Activated CD8-positive, alpha-beta memory T cell treated with anti-CD3 and anti-CD28 coated beads for 4 hours (primary cell): ENCODE results near the gene CENPB.
A peak's percentile ranks its signal among the peaks of the same experiment; 100 is the strongest.

Experiments
- DNase-seq, 2 donors: peaks; one replicate each; pipeline ENCODE4 v3.0.0-alpha.2; 2020; ENCODE audit warnings: low read depth in 2 of 2

Gene CENPB

DNA sequence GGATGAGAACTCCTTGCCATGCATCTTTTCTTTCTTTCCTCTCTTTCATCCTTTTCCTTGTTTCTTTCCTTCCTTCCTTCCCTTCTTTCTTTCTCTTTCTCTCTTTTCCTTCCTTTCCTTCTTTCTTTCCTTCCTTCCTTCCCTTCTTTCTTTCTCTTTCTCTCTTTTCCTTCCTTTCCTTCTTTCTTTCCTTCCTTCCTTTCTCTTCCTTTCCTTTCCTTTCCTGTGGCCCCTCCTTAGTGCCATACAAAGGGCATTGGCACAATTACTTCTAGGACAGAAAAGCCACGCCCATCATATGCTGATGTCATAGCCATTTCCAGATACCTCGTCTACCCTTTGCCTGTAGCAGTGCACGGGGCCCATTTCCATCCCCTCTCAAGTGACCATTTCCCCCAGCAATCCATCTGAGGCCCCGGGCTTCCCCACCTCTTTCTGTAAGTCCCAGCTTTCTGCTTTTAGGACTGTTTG is 2.2 kb upstream of the CENPB start:
- DNase-seq: no peak

DNA sequence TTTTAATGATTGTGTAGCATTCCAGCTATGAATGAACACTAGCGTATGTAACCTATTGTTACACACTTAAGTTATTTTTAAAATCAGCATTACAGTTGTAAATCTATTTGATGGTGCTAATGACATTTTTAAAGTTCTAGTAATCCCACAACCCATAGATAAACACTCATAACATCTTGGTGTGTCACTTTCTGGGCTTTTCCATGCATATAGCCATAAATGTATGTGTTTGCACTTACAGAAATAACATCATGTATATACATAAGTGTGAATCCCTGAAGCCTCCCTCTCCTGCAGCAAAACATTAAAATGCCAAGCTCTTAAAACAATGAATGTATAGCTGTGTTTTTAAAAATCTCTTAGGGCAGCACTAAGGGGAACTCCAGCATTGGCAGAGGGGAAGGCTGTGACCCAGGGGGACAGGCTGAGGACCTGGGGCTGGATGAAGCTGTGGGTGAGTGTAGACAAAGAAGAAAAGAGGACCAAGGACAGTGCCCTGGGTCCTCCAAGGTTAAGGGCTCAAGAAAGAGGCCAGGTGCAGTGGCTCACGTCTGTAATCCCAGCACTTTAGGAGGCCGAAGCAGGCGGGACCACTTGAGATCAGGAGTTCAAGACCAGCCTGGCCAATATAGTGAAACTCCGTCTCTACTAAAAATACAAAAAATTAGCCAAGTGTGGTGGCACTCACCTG is 929 bp upstream of the CENPB start:
- DNase-seq: no peak

DNA sequence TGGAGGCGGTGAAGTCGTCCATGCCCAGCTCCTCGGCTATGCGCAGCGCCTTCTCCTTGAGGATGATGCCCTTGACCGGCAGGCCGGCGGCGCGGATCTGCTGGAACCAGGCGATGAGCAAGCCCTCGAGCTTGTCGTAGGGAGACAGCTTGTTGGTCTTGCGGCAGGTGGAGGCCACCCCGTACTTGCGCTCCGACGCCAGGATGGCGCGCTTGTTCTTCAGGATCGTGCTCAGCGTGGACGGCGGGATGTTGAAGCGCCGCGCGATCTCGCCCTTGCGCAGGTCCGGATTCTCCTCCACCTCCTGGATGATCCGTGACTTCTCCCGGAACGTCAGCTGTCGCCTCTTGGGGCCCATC is 435 bp downstream of the CENPB start:
- no peak for DNase-seq

DNA sequence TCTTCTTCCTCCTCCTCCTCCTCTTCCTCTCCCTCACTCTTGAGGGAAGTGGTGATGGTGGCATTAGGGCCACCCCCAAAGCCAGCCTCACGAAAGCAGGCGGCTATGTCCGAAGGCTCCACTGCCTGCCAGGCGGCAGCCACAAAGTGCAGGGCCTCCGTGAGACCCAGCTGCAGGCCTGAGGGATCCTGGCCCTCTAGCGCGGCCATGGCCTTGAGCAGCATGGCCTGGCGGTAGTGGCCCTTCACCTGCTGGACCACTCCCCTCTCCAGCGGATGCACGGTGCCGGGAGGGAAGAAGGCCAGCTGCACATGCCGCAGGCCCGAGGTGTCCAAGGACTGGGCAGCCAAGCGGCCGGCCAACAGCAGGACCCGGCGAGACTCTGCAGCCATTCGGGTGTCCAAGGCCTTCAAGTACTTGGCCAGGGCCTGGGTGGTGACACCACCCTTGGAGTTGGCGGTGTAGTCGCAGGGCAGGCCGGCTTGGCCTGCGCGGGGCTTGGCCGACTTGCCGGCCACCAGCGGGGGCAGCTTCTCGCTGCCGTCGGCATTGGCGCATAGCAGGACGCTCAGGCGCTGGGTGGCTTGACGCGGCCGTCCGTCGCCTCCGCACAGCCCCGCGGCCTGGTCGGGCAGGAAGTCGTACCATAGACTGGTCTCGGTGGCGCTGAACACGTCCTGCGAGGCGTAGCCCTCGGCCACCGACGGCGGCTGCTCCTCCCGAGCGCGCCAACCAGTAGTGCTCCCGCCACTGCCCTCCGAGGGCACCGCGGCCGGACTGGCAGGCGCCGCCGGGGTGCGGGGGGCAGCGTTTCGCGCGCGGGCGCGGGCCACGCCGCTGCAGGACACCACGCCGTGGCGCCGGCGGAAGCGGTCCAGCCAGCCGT is 1.1 kb downstream of the CENPB start:
- DNase-seq: no peak

DNA sequence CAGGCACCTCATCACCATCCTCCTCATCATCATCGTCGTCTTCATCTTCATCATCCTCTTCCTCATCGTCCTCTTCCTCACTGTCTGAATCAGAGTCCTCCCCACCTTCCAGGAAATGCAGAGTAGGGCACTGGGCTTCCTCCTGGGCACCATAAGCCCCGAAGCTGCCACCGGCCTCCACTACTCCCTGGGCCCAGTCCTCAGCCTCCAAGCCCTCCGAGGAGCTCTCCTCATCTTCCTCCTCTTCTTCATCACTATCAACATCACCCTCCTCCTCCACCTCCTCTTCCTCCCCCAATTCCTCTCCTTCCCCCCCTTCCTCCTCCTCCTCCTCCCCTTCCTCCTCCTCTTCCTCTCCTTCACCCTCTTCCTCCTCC is 1.7 kb downstream of the CENPB start:
- no peak for DNase-seq

DNA sequence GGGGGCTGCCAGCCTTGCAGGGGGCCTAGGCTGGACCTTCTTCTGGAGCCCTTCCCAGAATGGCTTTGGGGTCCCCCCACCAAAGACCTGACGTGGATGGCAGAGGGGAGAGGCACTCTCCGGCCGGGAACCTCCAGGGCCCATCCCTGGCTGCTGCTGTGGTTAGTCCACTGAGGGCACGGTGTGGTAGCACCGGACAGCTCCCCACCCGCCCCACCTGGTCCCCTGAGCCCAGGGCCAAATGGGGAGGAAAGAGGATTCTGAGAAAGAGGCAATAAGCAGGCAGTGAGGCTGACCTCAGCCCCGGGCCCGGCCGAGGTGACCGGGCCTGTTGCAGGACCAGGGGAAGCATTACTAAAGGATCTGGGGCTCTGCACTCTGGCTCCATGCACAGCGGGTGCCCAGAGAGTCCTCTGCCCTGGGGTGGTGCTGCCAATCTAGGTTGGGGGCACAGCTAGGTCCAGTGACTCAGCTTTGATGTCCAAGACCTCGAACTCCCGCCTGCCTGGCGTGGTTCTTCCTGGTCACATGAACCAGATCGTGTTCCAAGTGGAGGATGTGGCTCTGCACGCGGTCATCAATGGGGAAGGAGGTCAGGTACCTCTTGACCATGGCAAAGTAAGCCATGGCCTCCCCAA is 2.2 kb downstream of the CENPB start:
- no peak for DNase-seq

DNA sequence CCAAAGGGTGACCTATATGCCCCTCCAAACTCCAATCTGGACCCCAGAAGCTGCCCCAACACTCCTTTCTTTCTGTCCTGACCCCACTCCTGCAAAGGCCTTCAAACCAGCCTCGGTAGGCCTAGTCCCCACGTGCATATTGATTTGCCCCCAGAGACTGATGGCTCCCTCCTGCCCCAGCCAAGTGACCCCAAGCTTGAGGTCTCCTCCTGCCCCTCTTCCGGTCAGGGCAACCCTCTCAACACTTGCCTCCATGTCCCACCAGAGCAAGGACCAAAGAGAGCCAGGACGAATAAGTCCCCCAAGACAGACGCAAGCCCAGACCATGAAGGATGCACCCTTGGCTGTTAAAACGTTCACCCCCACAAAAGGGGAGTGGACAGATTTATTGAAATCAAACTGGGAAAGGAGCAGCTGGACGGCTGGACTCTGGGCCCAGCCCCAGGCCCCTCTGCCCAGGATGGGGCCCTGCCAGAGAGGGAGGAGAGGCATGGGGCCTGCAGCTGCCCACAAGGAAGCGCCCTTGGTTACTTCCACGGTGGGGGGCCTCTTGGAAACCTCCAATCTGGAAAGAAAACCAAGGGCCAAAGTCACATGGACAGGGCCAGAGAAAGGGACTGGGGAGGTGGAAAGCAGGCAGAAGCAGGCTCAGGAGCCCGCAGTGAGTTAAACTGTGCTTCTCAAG is 2.9 kb downstream of the CENPB start:
- no peak for DNase-seq

DNA sequence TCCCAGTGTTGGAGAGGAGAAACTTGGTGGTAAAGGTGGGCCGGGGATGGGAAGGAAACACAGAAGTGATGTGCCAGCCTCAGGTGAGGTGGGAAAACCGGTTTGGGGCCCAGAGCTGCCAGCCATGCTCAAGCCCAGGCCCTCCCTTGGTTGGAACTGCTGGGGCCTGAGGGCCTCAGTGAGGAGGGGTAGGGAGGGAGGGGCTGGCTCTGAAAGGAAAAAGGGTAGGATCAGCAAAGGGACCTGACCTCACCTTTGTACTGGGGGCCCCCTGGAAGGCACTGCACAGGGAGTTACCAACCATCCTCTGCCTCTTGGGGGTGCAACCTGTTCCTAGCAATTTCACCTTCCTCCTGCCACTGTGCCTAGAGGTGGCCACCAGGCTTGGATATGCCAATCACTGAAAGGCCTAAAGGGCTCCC is 3.5 kb downstream of the CENPB start:
- DNase-seq: no peak

DNA sequence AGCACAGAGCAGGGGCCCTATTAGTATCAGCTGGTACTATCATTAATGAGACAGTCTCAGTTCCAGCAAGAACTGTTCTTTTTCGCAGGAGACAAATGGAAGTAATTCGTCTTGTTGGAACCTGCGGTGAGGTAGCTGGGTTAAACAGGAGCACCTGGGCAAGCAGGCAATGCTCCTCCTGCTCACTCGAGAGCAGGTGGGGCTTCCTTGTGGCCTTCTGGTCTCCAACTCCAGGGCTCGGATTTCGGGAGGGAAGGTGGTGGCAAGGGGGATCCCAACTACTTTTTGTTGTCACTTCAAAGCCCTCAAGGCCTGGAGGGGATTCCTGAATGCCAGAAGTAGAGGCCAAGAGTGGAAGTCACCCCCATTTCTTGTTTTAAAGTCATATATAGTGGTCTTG is 3.9 kb downstream of the CENPB start:
- DNase-seq: no peak

DNA sequence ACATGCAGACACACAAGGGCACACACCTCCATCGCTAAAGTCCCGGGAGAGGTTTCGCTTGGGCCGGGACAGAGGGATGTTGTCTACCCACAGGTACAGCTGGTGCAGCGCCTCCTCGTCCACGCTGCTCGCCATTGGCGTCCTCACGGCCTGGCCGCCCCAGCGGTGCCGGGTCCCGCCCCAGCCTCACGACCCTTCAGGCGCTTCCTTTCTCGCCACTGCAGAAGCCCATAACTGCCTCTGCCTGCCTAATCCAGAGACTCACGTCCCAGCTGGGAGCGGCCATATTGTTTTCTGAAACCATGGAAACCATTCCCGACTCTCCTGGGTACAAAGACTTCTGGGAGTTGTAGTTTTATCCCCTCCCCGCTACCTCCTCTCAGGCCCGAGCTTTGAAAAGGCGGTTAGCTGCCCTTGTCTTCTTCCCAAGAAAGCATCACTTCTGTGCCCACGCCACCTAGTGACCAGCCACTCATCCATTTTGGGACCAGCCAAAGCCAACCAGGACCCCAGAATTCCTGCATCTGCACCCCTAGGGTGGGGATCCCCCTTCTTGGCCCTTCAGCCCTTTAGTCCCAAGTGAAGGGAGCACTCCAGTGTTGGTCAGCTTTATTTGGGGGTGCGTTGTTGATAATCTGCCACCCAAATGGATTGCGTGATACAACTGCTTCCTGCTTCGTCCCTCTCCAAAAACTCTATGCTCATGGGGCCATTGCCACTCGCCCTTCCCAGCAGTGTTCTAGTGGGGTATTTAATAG is 5.2 kb downstream of the CENPB start, which contains the start of gene SPEF1:
Gene SPEF1, minus strand, starts transcription at position 296 of the 758 bp plus-strand sequence. Its CDS starts 161 bp downstream, at position 135.
- DNase-seq: no peak

DNA sequence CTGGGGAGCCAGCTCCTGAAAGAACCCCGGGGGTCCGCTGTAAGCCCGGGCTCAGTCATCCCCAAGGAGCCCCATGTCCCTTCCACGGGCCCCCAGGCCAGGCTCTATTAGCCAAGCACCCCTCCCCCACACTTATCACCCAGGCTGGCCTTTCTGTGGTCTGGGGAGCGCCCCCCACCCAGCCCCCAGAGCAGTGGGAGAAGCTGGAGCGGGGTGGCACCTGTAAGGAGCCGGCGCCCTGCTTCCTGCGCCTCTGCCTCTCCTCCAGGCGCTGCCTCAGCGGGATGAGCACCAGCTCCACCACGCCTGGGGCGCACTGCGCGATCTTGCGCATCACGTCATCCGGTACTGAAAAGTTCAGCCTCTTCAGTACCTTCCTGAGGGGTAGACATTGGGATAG is 7.6 kb downstream of the CENPB start:
- no peak for DNase-seq

DNA sequence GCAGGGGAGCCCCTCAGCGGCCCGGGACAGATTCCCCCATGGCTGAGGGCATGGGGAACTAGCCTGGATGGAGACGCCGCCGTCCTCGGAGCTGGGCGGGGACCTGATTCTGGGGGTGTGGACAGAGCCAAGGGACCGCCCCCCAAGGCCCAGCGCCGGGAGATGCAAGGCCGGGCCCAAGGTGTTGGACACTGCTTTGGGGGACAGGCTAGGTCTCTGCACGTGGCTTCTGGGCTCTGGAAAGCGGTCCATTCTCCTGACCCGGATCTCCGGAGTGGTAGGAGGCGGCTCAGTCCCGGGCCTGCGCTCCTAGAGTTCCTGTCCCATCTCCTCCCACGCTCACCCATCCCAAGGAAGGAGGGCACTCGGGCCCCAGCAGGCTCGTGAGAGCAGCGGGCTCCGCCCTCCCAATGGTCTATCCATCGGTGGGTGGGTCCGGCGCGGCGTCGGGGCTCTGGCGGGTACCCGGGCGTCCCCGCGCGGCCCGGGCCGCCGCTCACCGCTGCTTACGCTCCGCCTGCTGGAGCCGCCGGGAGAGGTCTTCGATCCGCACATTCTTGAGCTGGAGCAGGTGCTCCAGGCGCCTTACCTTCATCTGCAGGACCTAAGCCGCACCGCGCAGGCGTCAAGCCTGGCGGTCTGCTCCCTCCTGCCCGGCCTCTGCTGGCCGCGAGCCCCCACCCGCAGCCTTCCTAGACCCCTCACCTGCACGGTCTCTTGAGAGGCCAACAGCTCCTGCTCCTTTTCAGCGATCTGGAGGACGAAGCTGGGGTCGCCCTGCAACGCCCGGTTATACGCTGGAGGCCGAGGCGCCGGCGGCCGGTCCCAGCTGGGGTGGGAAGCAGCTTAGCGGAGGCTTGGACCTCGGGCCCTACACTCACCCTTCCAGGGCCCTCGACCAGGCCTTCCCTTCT is 8.6 kb downstream of the CENPB start:
- no peak for DNase-seq

DNA sequence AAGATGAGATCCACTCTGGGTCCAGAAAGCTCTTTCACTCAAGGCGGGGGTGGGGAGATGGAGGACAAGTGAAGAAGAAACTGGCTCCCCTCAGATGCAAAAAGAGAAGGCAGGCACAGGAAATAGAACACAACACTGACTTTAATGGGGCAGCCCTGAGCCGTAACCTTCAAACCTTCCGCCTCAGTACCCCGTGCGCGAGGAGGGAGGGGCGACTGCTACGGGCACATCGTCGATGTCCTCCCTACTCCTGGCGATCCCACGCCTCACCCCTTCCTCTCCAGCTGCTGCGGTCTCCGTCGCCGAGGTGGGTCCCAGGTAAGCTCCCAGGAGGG is 9.2 kb downstream of the CENPB start:
- no peak for DNase-seq

DNA sequence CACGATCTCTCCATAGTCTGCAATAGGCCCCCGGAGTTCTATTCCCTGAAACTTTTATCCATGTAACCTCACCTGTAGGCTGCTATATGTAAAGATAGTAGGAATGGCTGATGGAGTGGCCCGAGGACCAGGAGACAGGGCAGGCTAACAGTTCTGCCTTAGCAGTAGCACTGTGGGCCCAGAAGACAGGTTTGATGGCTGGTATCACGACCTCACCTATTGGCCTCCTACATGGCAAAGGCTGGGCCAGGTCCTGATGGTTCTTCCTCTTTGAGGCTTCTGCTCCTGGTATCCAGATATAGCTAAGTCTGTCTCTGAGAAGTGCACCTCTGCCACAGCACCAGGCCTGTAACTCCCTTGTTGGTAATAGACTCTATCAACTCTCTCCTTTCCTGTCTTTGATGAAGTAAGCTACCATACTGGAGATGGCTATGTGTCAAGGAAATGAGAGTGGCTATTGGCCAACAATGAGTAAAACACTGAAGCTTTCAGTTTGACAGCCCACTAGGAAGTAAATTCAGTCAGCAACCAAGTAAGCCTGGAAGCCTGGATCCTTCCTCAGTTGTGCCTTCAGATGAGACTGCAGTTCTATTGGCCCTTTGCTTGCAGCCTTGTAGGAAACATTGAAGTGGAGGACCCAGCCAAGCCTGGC is 11.0 kb downstream of the CENPB start:
- DNase-seq: no peak

DNA sequence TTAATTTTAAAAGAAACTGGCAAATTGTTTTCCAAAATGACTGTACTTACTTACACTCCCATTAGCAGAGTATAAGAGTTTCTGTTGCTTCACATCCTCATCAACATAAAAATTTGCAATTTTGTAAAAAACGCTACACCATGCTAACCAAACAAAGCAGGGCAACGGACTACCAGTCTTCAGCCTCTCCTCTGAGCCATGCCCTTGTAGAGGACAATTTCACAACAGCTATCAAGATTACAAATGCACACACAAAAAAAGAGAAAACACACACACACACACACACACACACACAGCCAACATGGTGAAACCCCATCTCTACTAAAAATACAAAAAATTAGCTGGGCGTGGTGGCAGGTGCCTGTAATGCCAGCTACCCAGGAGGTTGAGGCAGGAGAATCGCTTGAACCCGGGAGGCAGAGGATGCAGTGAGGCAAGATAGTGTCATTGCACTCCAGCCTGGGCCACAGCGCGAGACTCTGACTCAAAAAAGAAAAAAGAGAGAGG is 14.9 kb downstream of the CENPB start:
- no peak for DNase-seq

DNA sequence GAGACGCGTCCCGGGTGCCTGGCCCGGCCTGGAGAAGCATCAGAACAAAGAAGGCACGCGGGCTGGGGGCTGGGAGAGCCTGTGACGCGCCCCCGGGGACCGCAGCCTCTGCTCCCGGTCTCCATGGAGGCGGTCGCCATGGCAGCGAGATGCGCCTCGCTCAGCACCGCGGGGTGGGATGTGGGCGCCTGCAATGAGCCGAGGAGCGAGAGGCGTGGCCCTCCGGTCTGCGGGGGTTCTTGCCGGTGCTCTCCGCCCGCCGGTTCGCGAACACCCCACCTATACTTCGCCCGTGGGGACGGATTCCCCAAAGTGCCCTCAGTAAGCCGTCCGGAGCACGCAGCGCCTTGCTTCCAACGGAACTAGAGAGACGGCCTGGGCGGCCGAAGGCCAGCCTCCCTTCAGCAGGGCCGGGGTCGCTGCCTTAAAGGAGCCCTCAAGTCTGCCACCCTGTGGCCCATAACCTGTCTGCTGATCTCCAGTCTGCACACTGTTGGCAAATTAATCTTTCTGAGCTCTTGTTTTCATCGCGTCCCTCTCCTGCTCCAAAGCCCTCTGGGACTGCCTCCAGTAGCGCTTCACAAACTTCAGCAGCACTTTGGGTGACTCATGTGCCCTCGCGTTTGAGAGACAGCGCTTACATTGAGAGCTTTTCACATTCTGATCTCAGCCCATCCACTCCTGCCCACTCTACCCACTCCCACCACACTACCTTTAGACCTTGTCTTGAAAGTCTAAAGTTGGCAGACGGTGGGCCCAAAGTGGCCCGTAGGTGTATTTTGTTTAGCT is 18.0 kb downstream of the CENPB start:
- peak; percentile 60 to 77 for DNase-seq

DNA sequence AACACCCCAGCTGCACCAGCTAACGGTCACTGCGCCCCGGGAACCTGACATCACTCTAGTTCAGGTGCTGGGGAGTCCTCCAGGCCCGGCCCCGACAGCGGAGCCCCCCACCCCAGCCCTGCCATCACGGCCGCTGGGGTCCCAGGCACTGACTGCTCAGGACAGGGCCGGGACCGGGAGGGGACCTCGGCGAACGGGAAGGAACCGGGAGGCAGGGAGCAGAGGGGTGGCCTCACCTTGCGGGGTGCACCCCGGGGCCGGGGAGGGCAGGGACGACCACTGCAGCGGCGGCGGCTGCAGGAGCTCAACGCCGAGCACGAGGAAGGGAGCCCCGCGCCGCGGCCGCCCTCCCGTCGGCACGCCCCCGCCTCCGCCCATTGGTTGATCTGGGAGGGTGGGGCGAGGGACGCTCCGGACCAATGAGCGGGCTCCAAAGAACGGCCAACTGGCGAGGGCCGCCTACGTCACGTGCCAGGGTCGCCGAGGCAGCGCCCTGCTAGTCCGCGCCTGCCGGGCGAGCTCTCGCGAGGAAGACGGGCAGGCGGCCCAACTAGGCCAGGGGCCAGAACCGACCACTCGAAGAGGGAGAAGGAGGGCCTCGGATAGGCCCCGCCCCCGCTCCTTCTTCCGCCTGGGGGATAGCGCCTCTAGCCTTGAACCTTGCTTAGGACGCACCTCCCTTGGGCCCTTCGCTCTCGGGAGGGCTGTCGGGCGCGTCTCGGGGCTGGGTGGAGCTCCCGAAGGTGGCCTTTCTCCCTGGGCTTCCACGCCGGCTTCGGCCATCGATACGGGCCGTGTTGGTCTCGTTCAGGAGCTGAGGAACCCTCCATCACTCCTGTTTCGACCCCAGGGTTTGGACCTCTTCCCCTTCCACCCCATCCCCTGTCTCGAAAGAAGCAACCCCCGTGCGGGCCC is 18.9 kb downstream of the CENPB start, which contains the start of gene ADISSP:
Gene ADISSP, minus strand, starts transcription at position 327 of the 915 bp plus-strand sequence. CDS start 7,653 bp downstream, outside the sequence.
- DNase-seq: peak; percentile 91 to 94

DNA sequence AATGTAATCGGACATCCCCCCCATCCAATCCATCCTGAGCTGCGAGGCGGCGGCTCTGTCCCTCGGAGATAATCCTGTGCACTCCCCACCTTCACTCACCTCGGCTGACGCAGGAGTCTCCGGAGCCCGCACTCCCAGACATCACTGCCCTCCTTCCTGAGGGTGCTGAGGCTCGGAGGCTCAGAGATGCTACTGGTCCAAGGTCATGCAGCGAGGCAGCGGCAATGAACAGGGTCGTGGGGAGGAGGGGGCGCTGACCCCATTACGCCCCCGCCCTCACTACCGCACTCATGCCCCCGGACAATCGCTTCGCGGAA is 19.5 kb downstream of the CENPB start:
- no peak for DNase-seq
